Endothelial cell of hepatic sinusoid (primary cell): Measurements from ENCODE around the gene NDFIP1.

Experiments
- in situ Hi-C: cut with HindIII; loops from 2 replicates; pipeline ENCODE4 v1.10.0; 2017; ENCODE audit warnings: low sequenced_read_pairs

The NDFIP1 gene

DNA sequence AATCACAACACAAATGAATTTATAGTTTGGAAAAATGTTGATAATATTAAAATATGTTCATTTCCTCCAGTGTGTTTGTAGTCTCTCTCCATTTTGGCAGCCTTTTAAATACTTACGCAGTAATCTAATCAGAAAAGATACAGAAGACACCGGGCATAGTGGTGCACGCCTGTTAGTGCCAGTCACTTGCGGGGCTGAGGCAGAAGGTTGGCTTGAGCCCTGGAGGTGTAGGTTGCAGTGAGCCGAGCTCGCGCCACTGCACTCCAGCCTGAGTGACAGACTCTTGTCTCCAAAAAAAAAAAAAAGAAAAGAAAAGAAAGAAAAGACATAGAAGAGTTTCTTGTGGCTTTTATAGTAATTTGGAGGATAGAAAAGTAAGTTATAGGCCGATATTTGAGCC lies 41.9 kb downstream of the NDFIP1 start:
- in situ Hi-C loops: loop anchor here (5.0 kb wide), 1 partner anchor 397 kb away; no protein-coding TSS in a partner anchor

- in situ Hi-C loops: loop anchor here (5.0 kb wide), 1 partner anchor 396 kb away; no protein-coding TSS in a partner anchor
Measured at GRCh38 chr5:142151436-142152383, 43.1 kb downstream of the NDFIP1 start.

GRCh38 chr5:142152384-142152732 lies 43.8 kb downstream of the NDFIP1 start:
- in situ Hi-C loops: loop anchor here (5.0 kb wide), 1 partner anchor 395 kb away; no protein-coding TSS in a partner anchor

DNA sequence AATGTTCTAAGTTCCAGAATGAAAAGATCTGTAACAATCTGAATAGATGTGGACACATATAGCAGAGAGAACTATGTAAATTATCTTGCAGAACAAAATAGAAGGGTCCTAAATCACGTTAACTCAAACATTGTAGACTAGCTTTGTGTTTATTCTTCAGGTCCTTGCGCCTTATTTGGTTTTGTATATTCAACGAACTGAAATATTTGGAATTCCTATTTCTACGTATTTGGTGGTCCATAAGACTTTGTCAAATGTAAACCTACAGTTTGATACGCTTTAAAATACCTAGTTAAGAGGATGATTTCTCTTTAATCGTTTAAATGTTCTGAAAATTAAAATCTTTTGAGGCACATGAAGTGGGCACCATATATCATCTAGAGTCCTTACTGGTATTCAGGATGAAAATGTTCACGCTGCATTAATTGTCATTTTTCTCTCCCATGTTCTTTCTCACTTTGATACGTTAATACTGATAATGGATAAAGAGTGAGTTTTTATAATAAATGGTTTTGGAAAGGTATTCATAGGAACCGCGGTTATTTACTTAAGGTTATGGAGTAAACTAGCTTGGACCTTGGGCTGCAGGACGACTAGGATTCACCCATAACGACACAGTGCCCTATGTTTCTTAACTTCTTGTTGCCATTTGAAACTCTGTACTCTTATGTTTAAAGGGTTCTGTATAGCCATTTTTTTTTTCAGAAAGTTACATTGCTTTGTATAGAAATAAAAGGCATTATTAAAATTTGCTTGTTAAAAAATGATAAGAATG lies 45.3 kb downstream of the NDFIP1 start:
- in situ Hi-C loops: loop anchor here (5.0 kb wide), 1 partner anchor 393 kb away; no protein-coding TSS in a partner anchor

GRCh38 chr5:142154449-142154841 lies 45.9 kb downstream of the NDFIP1 start:
- in situ Hi-C loops: loop anchor here (5.0 kb wide), 1 partner anchor 393 kb away; no protein-coding TSS in a partner anchor

DNA sequence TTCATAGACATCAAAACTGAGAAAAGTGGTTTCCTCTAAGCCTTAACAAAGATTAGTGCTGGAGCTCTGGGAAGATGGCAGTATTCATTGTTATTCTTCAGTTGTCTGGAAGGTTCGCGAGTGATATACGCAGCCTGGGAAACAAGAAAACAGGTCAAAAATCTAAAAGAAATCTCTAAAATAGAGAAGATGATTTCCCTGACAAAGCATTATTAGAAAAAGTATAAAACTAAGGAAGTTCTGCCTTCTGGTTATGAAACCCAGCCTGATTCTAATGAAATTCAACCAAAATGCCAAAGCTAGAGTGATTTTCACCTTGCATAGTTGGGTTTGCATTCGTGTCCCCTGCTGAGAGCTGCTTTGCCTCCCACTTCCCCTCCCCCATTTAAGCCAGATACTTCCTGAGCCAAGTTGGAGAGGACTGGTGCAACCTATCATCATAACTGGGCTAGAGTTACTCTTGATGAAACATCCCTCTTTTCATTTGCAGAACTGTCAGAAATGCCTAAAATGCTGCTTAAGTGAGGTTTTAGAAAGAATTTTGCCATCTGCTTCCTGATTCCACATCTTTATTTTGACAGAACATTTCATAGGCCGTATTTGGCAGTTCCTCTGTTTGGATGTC lies 48.4 kb downstream of the NDFIP1 start:
- in situ Hi-C loops: no loop called here

DNA sequence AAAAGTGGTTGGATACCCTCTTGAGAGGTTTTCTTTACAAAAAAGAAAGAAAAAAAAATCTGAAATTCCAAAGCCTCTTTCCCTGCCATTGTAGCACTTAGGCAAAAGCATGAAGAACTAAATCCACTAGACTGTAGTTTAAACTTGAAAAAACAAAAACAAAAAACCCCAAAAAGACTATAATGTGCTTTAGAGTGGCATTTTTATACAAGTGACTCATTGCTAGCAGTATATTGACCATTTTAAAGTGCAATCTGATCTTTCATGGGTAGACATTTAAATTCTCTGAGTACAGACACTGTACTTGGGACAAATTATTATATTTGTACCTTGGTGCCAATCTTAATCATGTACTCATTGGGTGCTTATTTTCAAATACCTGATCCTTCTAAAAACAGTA lies 50.8 kb downstream of the NDFIP1 start:
- in situ Hi-C loops: no loop called here

- in situ Hi-C loops: no loop called here
Measured at GRCh38 chr5:142164315-142164714, 55.7 kb downstream of the NDFIP1 start.

GRCh38 chr5:142166754-142167153 lies 58.2 kb downstream of the NDFIP1 start:
- in situ Hi-C loops: no loop called here

GRCh38 chr5:142167458-142167857 lies 58.9 kb downstream of the NDFIP1 start:
- in situ Hi-C loops: no loop called here

- in situ Hi-C loops: no loop called here
Measured at GRCh38 chr5:142168365-142168764, 59.8 kb downstream of the NDFIP1 start.

DNA sequence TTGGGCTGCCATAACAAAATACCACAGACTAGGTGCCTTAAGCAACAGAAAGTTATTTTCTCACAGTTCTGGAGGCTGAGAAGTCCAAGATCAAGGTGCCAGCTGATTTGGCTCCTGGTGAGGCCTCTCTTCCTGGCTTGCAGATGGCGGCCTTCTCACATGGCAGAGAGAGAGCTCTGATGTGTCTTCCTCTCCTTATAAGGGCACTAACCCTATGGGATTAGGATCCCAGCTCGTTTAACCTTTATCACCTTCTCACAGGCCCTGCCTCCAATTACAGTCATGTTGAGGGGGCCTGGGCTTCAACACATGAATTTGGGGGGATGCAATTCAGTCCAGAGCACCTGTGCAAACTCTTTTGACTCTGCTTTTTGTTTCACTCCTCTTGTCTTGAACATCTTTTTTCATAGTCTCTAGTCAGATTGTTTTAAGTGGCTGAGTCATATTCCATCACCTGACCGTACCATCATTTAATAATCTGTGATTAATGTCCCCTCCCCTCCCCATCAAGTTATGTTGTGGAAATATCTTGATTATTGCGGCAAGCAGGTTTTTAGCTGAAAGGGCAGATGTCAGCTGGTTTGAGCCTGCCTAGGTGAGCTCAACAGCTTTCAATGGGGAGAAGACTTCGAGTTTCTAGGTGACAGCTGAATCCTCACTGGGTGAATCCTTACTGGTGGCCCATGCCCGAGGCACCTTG lies 61.8 kb downstream of the NDFIP1 start:
- in situ Hi-C loops: no loop called here

DNA sequence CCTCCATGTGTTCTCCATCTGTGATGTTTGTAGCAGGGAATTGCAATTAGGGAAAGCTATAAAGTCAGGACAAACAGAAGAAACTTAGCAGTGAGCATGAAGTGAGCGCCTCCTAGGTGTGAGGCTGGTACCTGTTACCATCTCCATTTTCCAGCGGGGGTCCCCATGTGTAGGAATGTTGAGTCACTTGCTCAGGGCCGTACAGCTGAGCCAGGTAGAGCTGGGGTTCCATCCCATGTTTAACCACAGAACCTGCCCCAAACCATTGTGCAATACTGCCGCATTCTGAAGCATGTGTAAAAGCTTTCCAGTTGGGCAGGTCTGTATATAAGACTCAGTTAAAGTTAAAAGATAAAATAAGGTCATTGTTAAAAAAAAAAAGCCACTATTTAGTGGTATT lies 62.7 kb downstream of the NDFIP1 start:
- in situ Hi-C loops: no loop called here

DNA sequence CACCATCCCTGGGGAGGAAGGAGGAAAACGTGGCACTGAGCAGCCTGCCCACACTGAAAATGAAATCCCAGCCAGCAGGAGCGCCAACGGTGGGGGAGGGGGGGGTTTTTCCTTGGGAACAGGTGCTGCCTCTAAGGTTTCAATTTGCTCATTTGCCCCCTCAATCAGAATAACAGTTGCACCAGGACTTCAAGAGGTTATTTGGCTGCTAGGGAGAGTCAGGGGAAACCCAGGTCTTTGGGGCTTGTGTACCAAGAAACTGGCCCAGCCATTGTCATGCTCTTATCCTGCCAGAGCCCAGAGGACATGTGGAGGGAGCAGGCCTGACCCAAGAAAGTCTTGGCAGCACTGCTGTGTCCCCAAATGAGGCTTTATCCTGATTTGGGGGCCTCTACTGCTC lies 66.5 kb downstream of the NDFIP1 start:
- in situ Hi-C loops: no loop called here

GRCh38 chr5:142175461-142176142 lies 67.0 kb downstream of the NDFIP1 start:
- in situ Hi-C loops: no loop called here

GRCh38 chr5:142176255-142176654 lies 67.7 kb downstream of the NDFIP1 start:
- in situ Hi-C loops: no loop called here

GRCh38 chr5:142178651-142179050 lies 70.1 kb downstream of the NDFIP1 start:
- in situ Hi-C loops: no loop called here

DNA sequence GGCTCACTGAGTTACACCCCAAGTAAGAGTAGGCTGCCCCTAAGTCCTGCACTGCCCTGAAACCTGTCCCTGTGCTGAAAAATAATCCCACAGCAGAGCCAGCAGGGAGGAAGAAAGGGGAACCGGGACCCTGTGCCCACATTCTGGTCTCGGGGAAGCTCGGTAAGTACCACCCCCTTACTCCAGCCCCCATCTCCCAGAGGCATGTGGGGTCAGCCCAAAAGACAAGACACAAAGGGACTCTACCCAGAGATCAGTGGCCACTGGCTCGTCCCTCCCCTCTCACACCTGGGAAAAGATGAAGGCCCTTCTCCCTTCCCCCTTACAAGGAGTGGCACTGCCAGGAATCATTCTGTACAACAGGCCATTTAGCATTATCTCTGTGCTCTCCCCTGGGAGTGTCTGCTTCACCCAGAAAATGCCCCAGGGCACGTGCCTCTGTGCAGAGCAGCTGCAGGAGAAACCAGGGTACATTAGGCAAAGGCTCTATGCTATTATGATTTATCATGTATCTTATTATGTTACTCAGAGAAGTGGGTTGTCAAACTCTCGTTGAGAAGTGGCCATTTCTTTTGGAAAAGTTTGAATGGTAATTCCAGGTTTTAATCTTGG lies 71.3 kb downstream of the NDFIP1 start:
- in situ Hi-C loops: no loop called here

- in situ Hi-C loops: no loop called here
Measured at GRCh38 chr5:142181096-142181495, 72.5 kb downstream of the NDFIP1 start.
